H1 (cell line): ENCODE measurements around the gene MAP4K4. TPM values are rescaled to one million over a fixed set of nuclear protein-coding genes. Genes with fewer than 3 reads are reported as not detected.
A peak's percentile ranks its signal among the peaks of the same experiment; 100 is the strongest.

Source experiments
- CTCF ChIA-PET: fragments of 300-600 bp; sonication (Branson Sonifier 250); formaldehyde crosslinking; loops from one replicate; lab custom pipeline; 2021; ENCODE audit not compliant: partially characterized antibody; lab: Charles Lee
- POLR2A ChIA-PET: fragments of 300-600 bp; sonication (Branson Sonifier 250); formaldehyde crosslinking; loops from one replicate; lab custom pipeline; 2021; ENCODE audit warnings: inconsistent platforms; ENCODE audit not compliant: partially characterized antibody; lab: Charles Lee
- DNase-seq, 2 experiments: peaks; one replicate each; pipeline versions ENCODE4 v3.0.0 to v3.0.0-alpha.2; 2010 to 2022; ENCODE audit warnings: low spot score in 2 of 2, low read depth in 1 of 2, mixed read lengths in 1 of 2
- FAIRE-seq: peaks from 2 replicates; lab custom pipeline; 2011; peaks lifted over from hg19 to GRCh38; lab: Jason Lieb, UNC
- H2AFZ ChIP-seq: 2 replicates; pipeline ENCODE4 v1.8.1; 2012; ENCODE audit warnings: low read length, inconsistent platforms
- H2AK5ac ChIP-seq: 2 replicates; pipeline ENCODE4 v1.6.1; 2013; ENCODE audit warnings: low read depth, low read length
- H2BK120ac ChIP-seq: replicated peaks from 2 replicates; pipeline ENCODE3; 2013; ENCODE audit warnings: low read depth, low read length, inconsistent platforms
- H2BK12ac ChIP-seq: 2 replicates; pipeline ENCODE4 v1.6.1; 2013; ENCODE audit warnings: low read depth, low read length
- H2BK15ac ChIP-seq: 2 replicates; pipeline ENCODE4 v1.6.1; 2013; ENCODE audit warnings: low read length
- H2BK20ac ChIP-seq: 2 replicates; pipeline ENCODE4 v1.6.1; 2013; ENCODE audit warnings: low read length
- H2BK5ac ChIP-seq: 2 replicates; pipeline ENCODE4 v1.6.1; 2013; ENCODE audit warnings: low read depth, low read length
- H3K14ac ChIP-seq: 2 replicates; pipeline ENCODE4 v1.6.1; 2013; ENCODE audit warnings: inconsistent platforms; ENCODE audit not compliant: insufficient read length
- H3K18ac ChIP-seq: 2 replicates; pipeline ENCODE4 v1.6.1; 2013; ENCODE audit warnings: low read length; ENCODE audit errors: extremely low read depth
- H3K23ac ChIP-seq: 2 replicates; pipeline ENCODE4 v1.6.1; 2013; ENCODE audit warnings: inconsistent platforms; ENCODE audit not compliant: insufficient read length
- H3K23me2 ChIP-seq: 2 replicates; pipeline ENCODE4 v1.6.1; 2013; ENCODE audit warnings: low read depth, low read length
- H3K27ac ChIP-seq: 2 replicates; pipeline ENCODE4 v1.6.1; 2011; ENCODE audit warnings: low read depth, low read length, inconsistent platforms
- H3K27me3 ChIP-seq, 4 experiments: replicated peaks in 1 of 4; 1 replicate in 1 of 4; 2 replicates in 3 of 4; pipeline versions ENCODE4 v1.6.1 to v1.8.1; 2011 to 2013; ENCODE audit warnings: low read length in 3 of 4, mild to moderate bottlenecking in 3 of 4, inconsistent platforms in 2 of 4, mixed read lengths in 2 of 4, moderate library complexity in 1 of 4; ENCODE audit not compliant: control insufficient read depth in 3 of 4, insufficient read depth in 3 of 4; ENCODE audit errors: extremely low read depth in 1 of 4
- H3K36me3 ChIP-seq, 4 experiments: 2 replicates each; pipeline versions ENCODE4 v1.6.1 to v1.8.1; 2011 to 2013; ENCODE audit warnings: mild to moderate bottlenecking in 4 of 4, low read length in 3 of 4, moderate library complexity in 2 of 4, control low read depth in 1 of 4, inconsistent platforms in 1 of 4; ENCODE audit not compliant: insufficient read depth in 4 of 4, control insufficient read depth in 2 of 4
- H3K4ac ChIP-seq: replicated peaks from 2 replicates; pipeline ENCODE3; 2013; ENCODE audit warnings: low read length, low read depth, mixed read lengths, inconsistent platforms; ENCODE audit not compliant: insufficient read length
- H3K4me1 ChIP-seq, 4 experiments: replicated peaks in 1 of 4; 1 replicate in 1 of 4; 2 replicates in 3 of 4; pipeline versions ENCODE4 v1.6.1 to v1.8.1; 2011 to 2013; ENCODE audit warnings: low read length in 3 of 4, inconsistent platforms in 2 of 4, mixed read lengths in 1 of 4; ENCODE audit not compliant: insufficient read depth in 4 of 4, control insufficient read depth in 3 of 4
- H3K4me2 ChIP-seq, 2 experiments: 2 replicates each; pipeline versions ENCODE4 v1.6.1 to v1.8.1; 2011 to 2013; ENCODE audit warnings: low read depth in 2 of 2, low read length in 2 of 2, control low read depth in 1 of 2, inconsistent platforms in 1 of 2, mild to moderate bottlenecking in 1 of 2; ENCODE audit not compliant: insufficient read depth in 1 of 2
- H3K4me3 ChIP-seq, 4 experiments: fragments of 200-600, 300-600 bp in 1 of 4; sonication (generic), shearing (Covaris generic), sonication (Bioruptor Twin) in 1 of 4; 2 replicates each; pipeline versions ENCODE4 v1.5.1 to v1.8.1; 2011 to 2016; ENCODE audit warnings: low read length in 4 of 4, low read depth in 3 of 4, control low read depth in 2 of 4, inconsistent platforms in 2 of 4, mild to moderate bottlenecking in 2 of 4, mixed read lengths in 1 of 4, moderate library complexity in 1 of 4; ENCODE audit not compliant: insufficient read depth in 2 of 4; ENCODE audit errors: extremely low read depth in 1 of 4
- H3K56ac ChIP-seq: replicated peaks from 2 replicates; pipeline ENCODE3; 2013; ENCODE audit warnings: low read depth, mild to moderate bottlenecking, mixed read lengths, low read length, inconsistent platforms; ENCODE audit not compliant: insufficient read length
- H3K79me1 ChIP-seq: 2 replicates; pipeline ENCODE4 v1.6.1; 2013; ENCODE audit warnings: low read depth, low read length, control low read depth
- H3K79me2 ChIP-seq, 2 experiments: 2 replicates each; pipeline versions ENCODE4 v1.6.1 to v1.8.1; 2012 to 2013; ENCODE audit warnings: low read length in 2 of 2, mild to moderate bottlenecking in 2 of 2, inconsistent platforms in 1 of 2; ENCODE audit not compliant: insufficient read depth in 2 of 2, control insufficient read depth in 1 of 2
- H3K9ac ChIP-seq, 4 experiments: replicated peaks in 1 of 4; 1 replicate in 1 of 4; 2 replicates in 3 of 4; pipeline versions ENCODE4 v1.6.1 to v1.8.1; 2011 to 2013; ENCODE audit warnings: low read depth in 3 of 4, low read length in 3 of 4, control low read depth in 2 of 4, mild to moderate bottlenecking in 2 of 4, moderate library complexity in 2 of 4, inconsistent platforms in 1 of 4; ENCODE audit errors: extremely low read depth in 1 of 4
- H3K9me3 ChIP-seq, 2 experiments: 2 replicates each; pipeline versions ENCODE4 v1.6.1 to v1.8.1; 2012 to 2013; ENCODE audit warnings: mild to moderate bottlenecking in 2 of 2, moderate library complexity in 2 of 2, control low read depth in 1 of 2, inconsistent platforms in 1 of 2, low read depth in 1 of 2, low read length in 1 of 2, mixed read lengths in 1 of 2; ENCODE audit not compliant: insufficient read depth in 2 of 2
- H4K20me1 ChIP-seq, 2 experiments: replicated peaks in 1 of 2; 2 replicates each; pipeline versions ENCODE3 to v1.8.1; 2011 to 2013; ENCODE audit warnings: inconsistent platforms in 2 of 2, low read length in 2 of 2, mild to moderate bottlenecking in 1 of 2; ENCODE audit not compliant: insufficient read depth in 2 of 2, control insufficient read depth in 1 of 2
- H4K5ac ChIP-seq: 2 replicates; pipeline ENCODE4 v1.6.1; 2013; ENCODE audit warnings: low read length, low read depth, mixed read lengths, inconsistent platforms; ENCODE audit not compliant: insufficient read length
- H4K8ac ChIP-seq: 2 replicates; pipeline ENCODE4 v1.8.0; 2013; ENCODE audit warnings: mild to moderate bottlenecking, moderate library complexity, low read length, inconsistent platforms; ENCODE audit not compliant: insufficient read depth; ENCODE audit errors: extremely low read depth
- H4K91ac ChIP-seq: replicated peaks from 2 replicates; pipeline ENCODE3; 2013; ENCODE audit warnings: low read length, mixed read lengths, inconsistent platforms; ENCODE audit not compliant: insufficient read length
- CBX5 ChIP-seq: fragments of 300-800, 300-1000 bp; sonication (generic); IDR thresholded peaks from 2 replicates; pipeline ENCODE4 v1.7.1; 2016; ENCODE audit warnings: antibody characterized with exemption, low read length, low read depth
- CREB1 ChIP-seq: IDR thresholded peaks from 2 replicates; pipeline ENCODE4 v1.6.1; 2012; ENCODE audit warnings: inconsistent platforms
- CTBP2 ChIP-seq: IDR thresholded peaks from 2 replicates; pipeline ENCODE4 v1.7.0; 2011; ENCODE audit warnings: borderline replicate concordance, mild to moderate bottlenecking, moderate library complexity, mixed read lengths, low read length; ENCODE audit not compliant: insufficient read depth, insufficient read length
- EGR1 ChIP-seq: IDR thresholded peaks from 2 replicates; pipeline ENCODE4 v1.6.1; 2011; ENCODE audit warnings: low read depth, low read length, borderline replicate concordance
- EP300 ChIP-seq, 2 experiments: IDR thresholded peaks; 1 replicate in 1 of 2; 2 replicates in 1 of 2; pipeline ENCODE4 v1.6.1; 2011 to 2012; ENCODE audit warnings: low read depth in 2 of 2, low read length in 2 of 2, mild to moderate bottlenecking in 2 of 2, borderline replicate concordance in 1 of 2, inconsistent platforms in 1 of 2, moderate library complexity in 1 of 2
- KDM4A ChIP-seq: IDR thresholded peaks from one replicate; pipeline ENCODE4 v1.7.1; 2012; ENCODE audit warnings: low read depth, mild to moderate bottlenecking, moderate library complexity, low read length, inconsistent platforms; ENCODE audit not compliant: severe bottlenecking
- KDM5A ChIP-seq: fragments of 200-600 bp; IDR thresholded peaks from 2 replicates; pipeline ENCODE4 v1.7.1; 2012; ENCODE audit warnings: mild to moderate bottlenecking, low read length, inconsistent platforms, mixed read lengths
- PHF8 ChIP-seq: fragments of 200-600 bp; sonication (generic); conservative IDR thresholded peaks from 2 replicates; pipeline ENCODE4 v1.7.1; 2012; ENCODE audit warnings: low read depth, mild to moderate bottlenecking, inconsistent platforms, low read length, moderate library complexity
- POLR2A ChIP-seq, 2 experiments: IDR thresholded peaks; 1 replicate in 1 of 2; 2 replicates in 1 of 2; pipeline ENCODE4 v1.6.1; 2011; ENCODE audit warnings: low read depth in 2 of 2, low read length in 2 of 2, mild to moderate bottlenecking in 2 of 2; ENCODE audit errors: control extremely low read depth in 1 of 2
- RBBP5 ChIP-seq: IDR thresholded peaks from 2 replicates; pipeline ENCODE4 v1.7.1; 2012; ENCODE audit warnings: low read depth, mild to moderate bottlenecking, inconsistent platforms, low read length, moderate library complexity, borderline replicate concordance
- SAP30 ChIP-seq: fragments of 300-600 bp; sonication (generic); IDR thresholded peaks from 2 replicates; pipeline ENCODE4 v1.7.1; 2012; ENCODE audit warnings: low read length, moderate library complexity, mild to moderate bottlenecking, inconsistent platforms; ENCODE audit not compliant: insufficient read depth, insufficient replicate concordance
- SIN3A ChIP-seq, 2 experiments: IDR thresholded peaks in 1 of 2; conservative IDR thresholded peaks in 1 of 2; 2 replicates each; pipeline ENCODE4 v1.6.1; 2011 to 2012; ENCODE audit warnings: low read length in 2 of 2, improper control_type of control experiment in 1 of 2, low read depth in 1 of 2, mild to moderate bottlenecking in 1 of 2
- SIX5 ChIP-seq: IDR thresholded peaks from 2 replicates; pipeline ENCODE4 v1.6.1; 2011; ENCODE audit warnings: mild to moderate bottlenecking, low read depth, low read length
- TBP ChIP-seq: IDR thresholded peaks from 2 replicates; pipeline ENCODE4 v1.6.1; 2011; ENCODE audit warnings: low read depth, low read length, improper control_type of control experiment
- TEAD4 ChIP-seq: IDR thresholded peaks from 2 replicates; pipeline ENCODE4 v1.6.1; 2012; ENCODE audit warnings: low read depth, low read length, inconsistent platforms, mixed read lengths
- WGBS, 2 experiments: shearing (Covaris generic) in 1 of 2; methylation state at CpG; one replicate each; pipeline versions ENCODE4 v1.1.6 to v1.1.7; 2013 to 2015; ENCODE audit warnings: low lambda C conversion rate in 2 of 2, mixed read lengths in 2 of 2, inconsistent platforms in 1 of 2, low coverage in 1 of 2, missing lambda C conversion rate in 1 of 2; ENCODE audit not compliant: insufficient replicate concordance in 2 of 2, insufficient coverage in 1 of 2, insufficient read length in 1 of 2; ENCODE audit errors: extremely low coverage in 1 of 2, missing lambda C conversion rate in 1 of 2; 5-methylcytosine and 5-hydroxymethylcytosine counted together
- polyA plus RNA-seq, 7 experiments: library from polyadenylated mRNA; depleted of rRNA in 3 of 7; stranded (reverse) in 5 of 7; unstranded in 2 of 7; fragments of >200 nt in 5 of 7; fragments of 200-250 nt in 2 of 7; gene quantifications; 1 replicate in 5 of 7; 2 replicates in 1 of 7; 4 replicates in 1 of 7; pipeline versions ENCODE4 v1.2.1 to v1.2.3, GENCODE V29; 2011 to 2013; ENCODE audit warnings: missing spikeins in 2 of 7, mixed read lengths in 2 of 7
- total RNA-seq: library from RNA; stranded (reverse); fragmentation: NEBNext Ultra II Directional; extraction: Animal tissue kit (Norgen Biotek cat#: 25700); gene quantifications from 2 replicates; pipeline ENCODE4 v1.2.1, GENCODE V29; 2021

The MAP4K4 gene
- total and polyA plus RNA-seq, 2 of the 8 experiments (the other 6 are each of a cell fraction or from before 2014, with no cell fraction given) = 53.2 to 138 TPM

DNA sequence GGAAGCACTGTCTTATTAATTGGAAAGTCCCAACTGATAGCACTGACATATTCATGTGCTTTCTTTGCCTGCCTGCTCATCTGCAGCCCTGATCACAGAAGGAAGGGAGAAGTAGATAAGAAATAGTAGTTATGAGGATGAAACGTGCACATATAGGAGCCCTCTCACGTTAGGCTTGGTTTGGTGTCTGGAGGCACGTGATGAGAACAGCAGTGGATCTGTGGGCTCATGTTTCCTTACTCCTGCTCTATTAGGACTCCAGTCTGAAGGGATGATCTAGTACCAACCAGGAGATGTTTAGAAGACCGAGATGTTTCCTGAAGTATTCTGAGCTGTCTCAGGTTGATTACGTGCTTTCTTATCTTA is 84.9 kb downstream of the MAP4K4 start:
- Histone ChIP-seq H3K4me1 (peaks cover 7 to 19% (median 12%) of the 10 kb centered on the region in 4 experiments; a peak in 6 of 7 replicates), H3K9ac (no peak overlapping the region), H2AK5ac (no peak overlapping the region), H3K9me3 (no peaks in the 10 kb centered on the region), H3K56ac (no peak overlapping the region), H3K23me2 (no peaks in the 10 kb centered on the region), H4K5ac (no peak overlapping the region), H2BK15ac (0 out of 2 replicates have a peak overlapping the region, but pooled peaks have one; percentile 31), H2BK12ac (no peak overlapping the region), H2AFZ (no peak overlapping the region), H2BK120ac (no peak overlapping the region), H3K14ac (no peak overlapping the region), H3K27ac (no peak overlapping the region), H3K79me1 (peaks cover 21% of the 10 kb centered on the region), H3K4me3 (no peak overlapping the region), H3K23ac (no peak overlapping the region), H3K4ac (no peak overlapping the region), H3K4me2 (no peak overlapping the region), H3K27me3 (no peaks in the 10 kb centered on the region), H4K91ac (no peak overlapping the region), H2BK5ac (no peak overlapping the region), H3K36me3 (no peaks in the 10 kb centered on the region), H4K20me1 (peaks cover 22 to 30% of the 10 kb centered on the region in 2 experiments), H4K8ac (no peak overlapping the region), H2BK20ac (no peak overlapping the region), H3K79me2 (peaks cover 37 to 98% of the 10 kb centered on the region in 2 experiments), H3K18ac (no peak overlapping the region)
- FAIRE-seq (no peak), DNase-seq (no peak)
- CTCF ChIA-PET = interaction anchor here (0.9 to 3.1 kb wide), 6 partner anchors 12 to 49 kb away, joined by 3 to 15 read pairs (median 4); no protein-coding TSS in a partner anchor
- POLR2A ChIA-PET = no interaction called here
- 96% methylated on average over 5 of the region's 5 CpGs; no CpG with 5 or more reads in 1 of the 2 experiments for WGBS, 2 experiments
- TF ChIP-seq CBX5 = no peak
- TF ChIP-seq CTBP2 = no peak
- TF ChIP-seq RBBP5 = no peak
- TF ChIP-seq TBP = no peak
- TF ChIP-seq KDM5A = no peak
- no peak for TF ChIP-seq CREB1
- TF ChIP-seq TEAD4 = no peak
- TF ChIP-seq SIN3A (conservative IDR thresholded peaks at IDR 0.05 in 1 of 2, IDR thresholded peaks at IDR 0.05 in 1 of 2; ENCODE audit: low read depth in 1 of 2, low read length in 2 of 2) = no peak
- no peak for TF ChIP-seq KDM4A
- no peak for TF ChIP-seq EP300 (IDR thresholded peaks at IDR 0.05; ENCODE audit: borderline replicate concordance in 1 of 2, low read depth in 2 of 2, low read length in 2 of 2)
- no peak for TF ChIP-seq POLR2A (IDR thresholded peaks at IDR 0.05; ENCODE audit: control extremely low read depth in 1 of 2, low read depth in 2 of 2, low read length in 2 of 2)
- no peak for TF ChIP-seq EGR1
- no peak for TF ChIP-seq PHF8
- no peak for TF ChIP-seq SIX5
- no peak for TF ChIP-seq SAP30
